ENCODE measurements around the gene ARL4D.
"Not testable (repeated sequence)": the region's sequence is repeated elsewhere in the genome, so short reads cannot be mapped to it uniquely, and the experiment has no call there.

ARL4D gene

DNA sequence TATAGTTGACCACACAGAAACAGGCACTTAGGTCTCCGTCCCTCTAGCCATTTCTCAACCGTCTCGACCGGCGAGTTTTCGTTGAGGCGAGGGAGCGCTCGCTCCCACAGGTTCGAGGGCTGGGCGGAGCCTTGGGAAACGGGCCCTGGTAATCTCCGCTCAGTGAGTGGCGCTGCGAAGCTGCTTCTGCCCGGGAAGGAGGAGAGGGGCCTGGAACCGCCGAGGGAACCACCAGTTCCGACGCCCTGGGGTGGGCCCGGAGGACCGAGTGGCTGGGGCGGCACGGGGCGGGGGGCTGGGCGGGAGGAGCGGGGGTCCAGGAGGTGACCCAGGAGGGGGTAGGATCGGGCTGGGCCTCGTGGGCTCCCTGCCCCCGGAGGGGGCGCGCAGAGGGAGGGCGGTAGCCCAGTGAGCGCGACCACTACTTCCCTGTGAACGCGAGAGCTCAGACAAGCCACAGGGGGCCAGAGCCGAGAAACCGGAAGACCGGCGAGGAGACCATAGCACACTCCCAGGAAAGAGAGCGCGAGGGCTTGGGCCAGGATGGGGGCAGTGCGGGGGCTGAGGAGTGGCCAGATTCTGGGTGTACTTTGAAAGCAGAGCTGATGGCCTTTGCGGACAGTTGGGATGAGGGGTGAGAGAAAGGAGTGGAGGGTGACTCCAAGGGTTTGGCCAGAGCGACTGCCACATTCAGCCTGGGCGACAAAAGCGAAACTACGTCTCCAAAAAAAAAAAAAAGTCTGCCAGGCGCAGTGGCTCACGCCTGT lies 29.9 kb upstream of the ARL4D start:
- TF ChIP-seq, protein P1, sequence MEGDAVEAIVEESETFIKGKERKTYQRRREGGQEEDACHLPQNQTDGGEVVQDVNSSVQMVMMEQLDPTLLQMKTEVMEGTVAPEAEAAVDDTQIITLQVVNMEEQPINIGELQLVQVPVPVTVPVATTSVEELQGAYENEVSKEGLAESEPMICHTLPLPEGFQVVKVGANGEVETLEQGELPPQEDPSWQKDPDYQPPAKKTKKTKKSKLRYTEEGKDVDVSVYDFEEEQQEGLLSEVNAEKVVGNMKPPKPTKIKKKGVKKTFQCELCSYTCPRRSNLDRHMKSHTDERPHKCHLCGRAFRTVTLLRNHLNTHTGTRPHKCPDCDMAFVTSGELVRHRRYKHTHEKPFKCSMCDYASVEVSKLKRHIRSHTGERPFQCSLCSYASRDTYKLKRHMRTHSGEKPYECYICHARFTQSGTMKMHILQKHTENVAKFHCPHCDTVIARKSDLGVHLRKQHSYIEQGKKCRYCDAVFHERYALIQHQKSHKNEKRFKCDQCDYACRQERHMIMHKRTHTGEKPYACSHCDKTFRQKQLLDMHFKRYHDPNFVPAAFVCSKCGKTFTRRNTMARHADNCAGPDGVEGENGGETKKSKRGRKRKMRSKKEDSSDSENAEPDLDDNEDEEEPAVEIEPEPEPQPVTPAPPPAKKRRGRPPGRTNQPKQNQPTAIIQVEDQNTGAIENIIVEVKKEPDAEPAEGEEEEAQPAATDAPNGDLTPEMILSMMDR (IDR thresholded peaks at IDR 0.05; ENCODE audit: control insufficient read depth, insufficient read depth, low read depth, low read length, missing control alignments): no peak
- no peak for DNase-seq (ENCODE audit: low read depth)
- H3K4me3 ChIP-seq (ENCODE audit: control insufficient read depth, low read depth, low read length): peak overlapping the region; percentile 40

DNA sequence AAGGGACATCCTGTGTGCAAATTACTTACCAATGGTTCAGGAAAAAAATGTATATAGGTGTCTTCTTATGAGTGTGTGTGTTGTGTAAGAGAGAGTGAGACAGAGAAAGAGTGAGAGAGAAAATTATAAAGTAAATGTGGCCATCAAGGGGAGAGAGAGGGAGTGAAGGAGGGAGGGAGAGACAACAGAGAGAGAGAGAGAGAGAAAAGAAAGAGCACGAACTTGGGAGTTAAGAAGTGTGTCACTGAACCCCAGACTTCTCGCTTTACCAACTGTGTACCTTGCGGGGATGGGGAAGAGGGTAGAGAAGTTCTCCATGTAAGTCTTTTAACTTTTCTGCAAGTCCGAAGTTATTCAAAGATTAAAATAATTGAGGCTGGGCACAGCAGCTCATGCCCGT lies 28.8 kb upstream of the ARL4D start:
- H3K4me3 ChIP-seq (ENCODE audit: control insufficient read depth, low read depth, low read length): no peak overlapping the region
- DNase-seq (ENCODE audit: low read depth): no peak
- TF ChIP-seq, protein P1 (IDR thresholded peaks at IDR 0.05; ENCODE audit: control insufficient read depth, insufficient read depth, low read depth, low read length, missing control alignments): no peak

DNA sequence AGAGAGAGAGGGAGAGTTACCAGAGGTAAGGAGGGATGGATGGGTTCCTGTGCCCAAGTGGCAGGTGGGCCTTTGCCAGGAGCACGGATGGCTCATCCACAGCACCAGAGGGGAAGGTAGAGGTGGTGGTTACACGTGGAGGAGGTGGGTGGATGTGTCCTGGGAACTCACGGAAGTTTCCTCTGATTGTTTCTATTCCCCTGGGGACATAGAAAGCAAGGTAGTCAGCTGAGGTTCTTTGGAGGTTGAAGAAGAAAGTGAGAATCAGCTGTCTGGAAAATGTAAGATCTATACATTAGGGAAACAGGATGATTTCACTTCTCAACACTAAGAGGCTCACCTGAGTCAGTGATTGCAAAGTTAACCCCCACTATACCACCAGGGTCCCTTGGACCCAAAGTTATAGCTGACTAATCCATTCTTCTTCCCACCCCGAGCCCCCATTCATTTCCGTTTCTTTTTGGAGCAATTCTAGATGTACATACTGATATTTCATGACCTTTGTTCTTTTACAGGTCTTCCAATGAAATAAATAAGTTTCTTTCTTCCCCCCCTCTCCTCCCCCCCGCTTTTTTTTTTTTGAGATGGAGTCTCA lies 27.5 kb upstream of the ARL4D start:
- TF ChIP-seq, protein P1 (IDR thresholded peaks at IDR 0.05; ENCODE audit: control insufficient read depth, insufficient read depth, low read depth, low read length, missing control alignments): no peak
- H3K4me3 ChIP-seq (ENCODE audit: control insufficient read depth, low read depth, low read length): no peak overlapping the region
- no peak for DNase-seq (ENCODE audit: low read depth)

DNA sequence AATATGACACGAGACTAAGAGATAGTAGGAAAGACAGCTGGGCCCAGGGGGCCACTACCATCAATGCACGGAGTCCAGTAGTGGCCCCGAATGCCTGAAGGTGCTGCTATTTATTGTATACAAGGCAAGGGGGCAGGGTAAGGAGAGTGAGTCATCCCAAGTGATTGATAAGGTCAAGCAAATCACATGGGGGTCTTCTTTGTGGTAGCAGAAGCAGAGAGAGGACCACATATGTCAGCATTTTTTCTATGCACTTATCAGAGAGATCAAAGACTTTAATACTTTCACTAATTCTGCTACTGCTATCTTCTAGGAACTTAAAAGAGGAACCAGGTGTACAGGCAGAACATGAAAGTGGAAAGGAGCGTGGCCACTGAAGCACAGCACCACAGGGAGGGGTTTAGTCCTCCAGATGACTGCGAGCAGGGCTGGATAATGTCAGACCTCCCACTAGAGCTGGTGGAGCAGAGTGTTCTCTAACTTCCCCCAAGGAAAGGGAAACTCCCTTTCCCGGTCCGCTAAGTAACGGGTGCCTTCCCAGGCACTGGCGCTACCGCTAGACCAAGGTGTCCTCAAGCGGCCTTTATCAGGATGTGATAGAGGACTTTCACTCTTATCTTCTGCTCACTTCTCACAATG lies 26.4 kb upstream of the ARL4D start:
- TF ChIP-seq, protein P1 (IDR thresholded peaks at IDR 0.05; ENCODE audit: control insufficient read depth, insufficient read depth, low read depth, low read length, missing control alignments): no peak
- DNase-seq (ENCODE audit: low read depth): no peak
- H3K4me3 ChIP-seq (ENCODE audit: control insufficient read depth, low read depth, low read length): no peak overlapping the region

DNA sequence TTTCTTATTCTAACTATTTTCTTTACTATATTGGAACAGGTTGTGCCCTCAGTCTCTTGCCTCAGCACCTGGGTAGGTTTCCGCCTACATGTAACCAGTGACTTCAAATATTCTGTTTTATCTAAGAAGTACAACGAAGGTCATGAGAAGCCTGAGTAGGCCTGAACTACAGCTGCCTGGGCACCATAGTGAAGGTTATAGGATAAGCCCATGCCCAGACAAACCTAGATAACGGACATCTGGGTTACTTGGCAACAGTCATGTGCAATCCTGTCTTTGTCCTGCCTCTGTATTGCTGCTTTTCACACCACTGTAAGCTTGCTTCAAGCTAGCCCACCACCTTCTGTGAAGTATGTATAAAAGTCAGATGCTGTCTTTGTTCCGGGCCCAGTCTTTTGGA lies 25.4 kb upstream of the ARL4D start:
- H3K4me3 ChIP-seq (ENCODE audit: control insufficient read depth, low read depth, low read length): no peak overlapping the region
- DNase-seq (ENCODE audit: low read depth): no peak
- TF ChIP-seq, protein P1 (IDR thresholded peaks at IDR 0.05; ENCODE audit: control insufficient read depth, insufficient read depth, low read depth, low read length, missing control alignments): no peak

DNA sequence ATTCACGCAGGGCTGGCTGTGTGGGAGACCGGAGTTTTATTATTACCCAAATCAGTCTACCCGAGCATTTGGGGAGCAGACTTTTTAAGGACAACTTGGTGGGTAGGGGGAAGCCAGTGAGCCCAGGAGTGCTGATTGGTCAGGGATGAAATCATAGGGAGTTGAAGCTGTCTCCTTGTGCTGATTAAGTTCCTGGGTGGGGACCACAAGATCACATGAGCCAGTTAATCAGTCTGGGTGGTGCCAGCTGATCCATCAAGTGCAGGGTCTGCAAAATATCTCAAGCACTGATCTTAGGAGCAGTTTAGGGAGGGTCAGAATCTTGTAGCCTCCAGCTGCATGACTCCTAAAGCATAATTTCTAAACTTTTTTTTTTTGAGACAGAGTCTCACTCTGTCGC lies 22.9 kb upstream of the ARL4D start:
- not testable (repeated sequence) for DNase-seq (ENCODE audit: low read depth); H3K4me3 ChIP-seq (ENCODE audit: control insufficient read depth, low read depth, low read length)

Data from AG09309 (cell line).